ENCODE data around the gene IQSEC3. TPM values are rescaled to one million over a fixed set of nuclear protein-coding genes. Genes with fewer than 3 reads are reported as not detected.
A peak's percentile ranks its signal among the peaks of the same experiment; 100 is the strongest.

IQSEC3 gene
- total and polyA plus RNA-seq, 11 donors, result 0.29 to 3.2 (median 1.5) TPM

GRCh38 chr12:204261-204678 lies 137.7 kb downstream of the IQSEC3 start:
- WGBS, 4 donors, result 86 to 92% (median 90%) methylated on average over 11 of the region's 11 CpGs
- no peaks in the 10 kb centered on the region for H3K9me3 ChIP-seq
- intact Hi-C loops (cut with DNase I), result no loop called here
- TF ChIP-seq POLR2A (IDR thresholded peaks at IDR 0.05) (no peak), CTCF (IDR thresholded peaks at IDR 0.05) (no peak)
- peaks cover 0 to 12% (median 6%) of the 10 kb centered on the region in 12 donors for H3K4me1 ChIP-seq
- ATAC-seq, result no peak
- peak in 1 of 5 donors; percentile 46 for DNase-seq
- peak overlapping the region in 4 of 12 donors; percentile 47 to 68 (median 60) for H3K4me3 ChIP-seq
- H3K27ac ChIP-seq, result no peak overlapping the region
- H3K27me3 ChIP-seq, result peaks cover 0 to 25% (median 0%) of the 10 kb centered on the region in 9 donors
- H3K36me3 ChIP-seq, result no peaks in the 10 kb centered on the region

- Histone ChIP-seq H3K36me3 (no peaks in the 10 kb centered on the region), H3K9me3 (no peaks in the 10 kb centered on the region), H3K27ac (no peak overlapping the region), H3K4me1 (peaks cover 0 to 12% (median 6%) of the 10 kb centered on the region in 12 donors), H3K4me3 (no peak overlapping the region), H3K27me3 (peaks cover 0 to 25% (median 0%) of the 10 kb centered on the region in 9 donors)
- WGBS, 4 donors, result 83 to 95% (median 91%) methylated on average over 4 of the region's 4 CpGs
- TF ChIP-seq POLR2A (IDR thresholded peaks at IDR 0.05), result no peak
- no peak for TF ChIP-seq CTCF (IDR thresholded peaks at IDR 0.05)
- DNase-seq, result no peak
- intact Hi-C loops (cut with DNase I), result no loop called here
- no peak for ATAC-seq
Measured at GRCh38 chr12:205026-205425, 138.5 kb downstream of the IQSEC3 start.

GRCh38 chr12:206746-207440 lies 140.3 kb downstream of the IQSEC3 start:
- intact Hi-C loops (cut with DNase I), result no loop called here
- H3K4me3 ChIP-seq, result no peak overlapping the region
- peak in 1 of 4 donors; percentile 6 for ATAC-seq
- H3K4me1 ChIP-seq, result peaks cover 0 to 12% (median 6%) of the 10 kb centered on the region in 12 donors
- H3K27ac ChIP-seq, result no peak overlapping the region
- TF ChIP-seq POLR2A (IDR thresholded peaks at IDR 0.05) (no peak), CTCF (IDR thresholded peaks at IDR 0.05) (no peak)
- peaks cover 0 to 25% (median 0%) of the 10 kb centered on the region in 9 donors for H3K27me3 ChIP-seq
- no peaks in the 10 kb centered on the region for H3K9me3 ChIP-seq
- H3K36me3 ChIP-seq, result no peaks in the 10 kb centered on the region
- WGBS, 4 donors, result 88 to 94% (median 92%) methylated on average over 20 to 21 of the region's 21 CpGs
- DNase-seq, result peak in 1 of 5 donors; percentile 22

GRCh38 chr12:207804-208203 lies 141.2 kb downstream of the IQSEC3 start:
- Histone ChIP-seq H3K36me3 (no peaks in the 10 kb centered on the region), H3K9me3 (no peaks in the 10 kb centered on the region), H3K27ac (no peak overlapping the region), H3K27me3 (peaks cover 0 to 20% (median 0%) of the 10 kb centered on the region in 9 donors), H3K4me3 (no peak overlapping the region), H3K4me1 (peaks cover 0 to 19% (median 6%) of the 10 kb centered on the region in 12 donors)
- intact Hi-C loops (cut with DNase I), result no loop called here
- ATAC-seq (no peak), DNase-seq (peak in 1 of 5 donors; percentile 43)
- TF ChIP-seq POLR2A (IDR thresholded peaks at IDR 0.05) (no peak), CTCF (IDR thresholded peaks at IDR 0.05) (no peak)
- 74 to 95% (median 92%) methylated on average over 9 to 10 of the region's 10 CpGs for WGBS, 4 donors

Measured in heart left ventricle (tissue), 16 donors.